Dedifferentiated amniotic fluid mesenchymal stem cell (primary cell): ENCODE data around the gene ZBTB8A.

Experiments used
- DNase-seq: peaks from one replicate; pipeline ENCODE4 v3.0.0-alpha.2; 2016; ENCODE audit errors: extremely low spot score

ZBTB8A gene

DNA sequence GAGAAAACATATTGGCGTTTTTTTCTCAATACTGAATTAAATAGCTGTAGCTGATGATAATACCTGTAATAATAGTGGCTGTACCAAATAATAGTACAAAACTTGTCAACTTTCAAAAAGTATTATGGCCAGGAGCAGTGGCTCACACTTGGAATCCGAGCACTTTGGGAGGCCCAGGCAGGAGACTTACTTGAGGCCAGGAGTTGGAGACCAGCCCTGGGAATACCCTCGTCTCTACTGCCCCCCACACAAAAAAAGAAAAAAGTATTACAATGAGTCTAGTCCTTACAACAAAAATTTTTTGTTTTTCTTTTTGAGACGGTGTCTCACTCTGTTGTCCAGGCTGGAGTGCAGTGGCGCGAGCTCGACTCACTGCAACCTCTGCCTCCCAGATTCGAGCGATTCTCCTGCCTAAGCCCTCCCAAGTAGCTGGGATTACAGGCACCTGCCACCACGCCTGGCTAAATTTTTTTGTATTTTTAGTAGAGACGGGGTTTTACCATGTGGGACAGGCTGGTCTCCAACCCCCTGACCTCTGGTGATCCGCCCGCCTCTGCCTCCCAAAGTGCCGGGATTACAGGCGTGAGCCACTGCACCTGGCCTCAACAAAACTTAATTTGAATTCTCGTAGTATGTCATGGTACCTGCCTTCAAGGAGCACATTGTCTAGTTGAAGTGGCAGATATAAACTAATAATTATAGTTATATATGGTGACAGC, 113.2 kb downstream of the ZBTB8A start:
- DNase-seq = no peak
